ENCODE results near the gene AOPEP. TPM values are rescaled to one million over a fixed set of nuclear protein-coding genes. Genes with fewer than 3 reads are reported as not detected.

AOPEP gene
- total RNA-seq, 1 experiment from 2014 or later, result 15.0 TPM

DNA sequence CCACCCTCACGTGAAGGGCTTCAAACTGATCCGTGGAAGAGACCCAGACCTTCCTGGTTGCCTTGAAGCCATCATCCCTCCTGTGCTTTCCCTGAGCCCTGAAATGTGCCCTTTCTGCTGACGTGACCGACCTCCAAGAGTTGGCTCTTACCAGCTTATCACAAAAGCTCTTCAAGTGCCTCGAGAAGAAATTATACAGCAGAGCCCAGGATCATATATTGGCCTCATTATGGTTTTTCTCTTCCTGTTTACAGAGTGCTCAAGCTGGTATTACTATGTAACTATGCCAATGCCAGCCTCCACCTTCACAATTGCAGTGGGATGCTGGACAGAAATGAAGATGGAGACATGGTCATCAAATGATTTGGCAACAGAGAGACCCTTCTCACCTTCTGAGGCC lies 66.0 kb downstream of the AOPEP start:
- TF ChIP-seq, protein P1, sequence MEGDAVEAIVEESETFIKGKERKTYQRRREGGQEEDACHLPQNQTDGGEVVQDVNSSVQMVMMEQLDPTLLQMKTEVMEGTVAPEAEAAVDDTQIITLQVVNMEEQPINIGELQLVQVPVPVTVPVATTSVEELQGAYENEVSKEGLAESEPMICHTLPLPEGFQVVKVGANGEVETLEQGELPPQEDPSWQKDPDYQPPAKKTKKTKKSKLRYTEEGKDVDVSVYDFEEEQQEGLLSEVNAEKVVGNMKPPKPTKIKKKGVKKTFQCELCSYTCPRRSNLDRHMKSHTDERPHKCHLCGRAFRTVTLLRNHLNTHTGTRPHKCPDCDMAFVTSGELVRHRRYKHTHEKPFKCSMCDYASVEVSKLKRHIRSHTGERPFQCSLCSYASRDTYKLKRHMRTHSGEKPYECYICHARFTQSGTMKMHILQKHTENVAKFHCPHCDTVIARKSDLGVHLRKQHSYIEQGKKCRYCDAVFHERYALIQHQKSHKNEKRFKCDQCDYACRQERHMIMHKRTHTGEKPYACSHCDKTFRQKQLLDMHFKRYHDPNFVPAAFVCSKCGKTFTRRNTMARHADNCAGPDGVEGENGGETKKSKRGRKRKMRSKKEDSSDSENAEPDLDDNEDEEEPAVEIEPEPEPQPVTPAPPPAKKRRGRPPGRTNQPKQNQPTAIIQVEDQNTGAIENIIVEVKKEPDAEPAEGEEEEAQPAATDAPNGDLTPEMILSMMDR (conservative IDR thresholded peaks at IDR 0.05), result no peak
- no peak overlapping the region for H2AFZ ChIP-seq (ENCODE audit: low read length)
- H3K18ac ChIP-seq (ENCODE audit: insufficient read length, low read depth, low read length), result no peak overlapping the region
- no peak overlapping the region for H3K9ac ChIP-seq (ENCODE audit: extremely low read depth, insufficient read length, low read length)
- no peak overlapping the region for H3K56ac ChIP-seq (ENCODE audit: insufficient read length, low read depth, low read length)
- no peak overlapping the region for H2BK120ac ChIP-seq (ENCODE audit: low read depth, low read length, poor library complexity, severe bottlenecking)
- no peak overlapping the region for H3K27ac ChIP-seq (ENCODE audit: insufficient read length, low read depth, low read length)
- no peak overlapping the region for H4K8ac ChIP-seq (replicated peaks; ENCODE audit: insufficient read length, low read depth, low read length)
- H2BK20ac ChIP-seq (ENCODE audit: low read depth, low read length, poor library complexity, severe bottlenecking), result no peak overlapping the region
- H2AK5ac ChIP-seq (ENCODE audit: insufficient read length, low read length), result no peak overlapping the region
- no peaks in the 10 kb centered on the region for H3K27me3 ChIP-seq (ENCODE audit: insufficient read depth, low read length)
- no peaks in the 10 kb centered on the region for H3K4me1 Mint-ChIP-seq
- H3K4me3 Mint-ChIP-seq, result no peak overlapping the region
- no peak overlapping the region for H3K4me2 ChIP-seq (ENCODE audit: insufficient read depth, insufficient read length, low read length)
- no peak overlapping the region for H3K14ac ChIP-seq (ENCODE audit: insufficient read depth, low read length)
- H3K79me2 ChIP-seq (ENCODE audit: insufficient read depth, low read length), result no peaks in the 10 kb centered on the region
- H4K5ac ChIP-seq (ENCODE audit: insufficient read length, low read depth, low read length), result no peak overlapping the region
- H3K23ac ChIP-seq (ENCODE audit: insufficient read length, low read depth, low read length), result no peak overlapping the region
- no peaks in the 10 kb centered on the region for H4K20me1 ChIP-seq (ENCODE audit: control insufficient read depth, insufficient read depth, insufficient read length)
- no peak overlapping the region for H2BK12ac ChIP-seq (ENCODE audit: insufficient read length, low read depth, low read length)
- H2BK15ac ChIP-seq (ENCODE audit: low read depth, low read length), result no peak overlapping the region
- H2BK5ac ChIP-seq (ENCODE audit: insufficient read length, low read length), result no peak overlapping the region
- H3K79me1 ChIP-seq (ENCODE audit: insufficient read depth, low read depth, low read length, poor library complexity, severe bottlenecking), result no peaks in the 10 kb centered on the region
- no peak overlapping the region; a peak in 1 of 7 replicates for H3K27ac Mint-ChIP-seq
- no peaks in the 10 kb centered on the region for H3K9me3 Mint-ChIP-seq
- DNase-seq, result no peak
- no peak overlapping the region for H4K91ac ChIP-seq (ENCODE audit: insufficient read length, low read depth, low read length)
- no CpG with 5 or more reads among the region's 5 CpGs for WGBS (ENCODE audit: extremely low coverage, insufficient read length, low lambda C conversion rate)
- H3K23me2 ChIP-seq (ENCODE audit: insufficient read length, low read depth, low read length, poor library complexity, severe bottlenecking), result no peaks in the 10 kb centered on the region
- H3K4ac ChIP-seq (ENCODE audit: low read depth, low read length), result no peak overlapping the region
- H3K27me3 Mint-ChIP-seq (ENCODE audit: low read depth), result no peaks in the 10 kb centered on the region
- H3K4me1 ChIP-seq (ENCODE audit: insufficient read depth, low read length), result no peaks in the 10 kb centered on the region
- H3T11ph ChIP-seq (ENCODE audit: low read length), result no peak overlapping the region
- H3K9me3 ChIP-seq (ENCODE audit: control insufficient read depth, low read depth, low read length), result no peaks in the 10 kb centered on the region
- peaks cover 3 to 20% (median 14%) of the 10 kb centered on the region in 3 experiments for H3K36me3 Mint-ChIP-seq (ENCODE audit: insufficient read depth in 1 of 3, low read depth in 3 of 3)
